ENCODE data around the gene UROS.

GRCh38 chr10:125742465-125742864 is 80.6 kb downstream of the UROS start:
- TF ChIP-seq CTCF (IDR thresholded peaks at IDR 0.05) (no peak), ZFX (IDR thresholded peaks at IDR 0.05; ENCODE audit: borderline replicate concordance) (no peak)
